WTC11 (cell line): ENCODE data around the gene CREB3. TPM values are rescaled to one million over a fixed set of nuclear protein-coding genes. Genes with fewer than 3 reads are reported as not detected.

Source experiments
- ATAC-seq: fragments of 200-7000 bp; cut with Tn5 transposase; 2 replicates; pipeline ENCODE4 v1.10.0; 2021; ENCODE audit warnings: mild to moderate bottlenecking, moderate library complexity
- Bru-seq: library from RNA; stranded (reverse); fragments of 400-500 nt; gene quantifications from one replicate; lab custom pipeline; 2021; lab: Mats Ljungman, UMichigan
- CTCF ChIA-PET: fragments of 300-600 bp; sonication (Branson Sonifier 250); formaldehyde crosslinking; loops from one replicate; lab custom pipeline; 2021; ENCODE audit warnings: antibody characterized with exemption; lab: Charles Lee
- POLR2A ChIA-PET: fragments of 350-600 bp; sonication (Branson Sonifier 250); formaldehyde crosslinking; loops from one replicate; lab custom pipeline; 2021; ENCODE audit warnings: antibody characterized with exemption; lab: Charles Lee
- DNase-seq: peaks from one replicate; pipeline ENCODE4 v3.0.0; 2021; ENCODE audit warnings: low spot score
- H3K27ac Mint-ChIP-seq: 2 replicates; pipeline ENCODE4 v1.8.0; 2021; ENCODE audit warnings: mixed read lengths
- H3K27me3 Mint-ChIP-seq: 2 replicates; pipeline ENCODE4 v1.8.0; 2021; ENCODE audit warnings: low read depth, mild to moderate bottlenecking, moderate library complexity, mixed read lengths
- H3K36me3 Mint-ChIP-seq: 2 replicates; pipeline ENCODE4 v1.8.0; 2021; ENCODE audit warnings: mixed read lengths
- H3K4me1 Mint-ChIP-seq: 2 replicates; pipeline ENCODE4 v1.8.0; 2022; ENCODE audit warnings: mixed read lengths
- H3K4me3 Mint-ChIP-seq: 2 replicates; pipeline ENCODE4 v1.8.0; 2021; ENCODE audit warnings: mild to moderate bottlenecking, moderate library complexity, mixed read lengths
- H3K9me3 Mint-ChIP-seq: 2 replicates; pipeline ENCODE4 v1.8.0; 2021; ENCODE audit warnings: mixed read lengths
- CREB1 ChIP-seq: sonication (generic); formaldehyde crosslinking; IDR thresholded peaks from 2 replicates; pipeline ENCODE4 v1.8.0; 2023; ENCODE audit warnings: mild to moderate bottlenecking, missing genetic modification reagents
- CREM ChIP-seq: sonication (generic); formaldehyde crosslinking; IDR thresholded peaks from 2 replicates; pipeline ENCODE4 v1.8.1; 2022; ENCODE audit warnings: mild to moderate bottlenecking, missing genetic modification reagents, moderate library complexity
- ELF4 ChIP-seq: sonication (generic); formaldehyde crosslinking; IDR thresholded peaks from 2 replicates; pipeline ENCODE4 v1.8.1; 2022; ENCODE audit warnings: low read depth, mild to moderate bottlenecking, moderate library complexity, missing genetic modification reagents
- ESRRA ChIP-seq: sonication (generic); formaldehyde crosslinking; IDR thresholded peaks from 2 replicates; pipeline ENCODE4 v1.8.1; 2022; ENCODE audit warnings: mild to moderate bottlenecking, missing genetic modification reagents, borderline replicate concordance
- ETV6 ChIP-seq: sonication (generic); formaldehyde crosslinking; IDR thresholded peaks from 2 replicates; pipeline ENCODE4 v1.8.1; 2022; ENCODE audit warnings: mild to moderate bottlenecking, missing genetic modification reagents
- FOXK1 ChIP-seq: sonication (generic); formaldehyde crosslinking; IDR thresholded peaks from 2 replicates; pipeline ENCODE4 v1.8.0; 2022; ENCODE audit warnings: mild to moderate bottlenecking, moderate library complexity, missing genetic modification reagents
- GABPB1 ChIP-seq: sonication (generic); formaldehyde crosslinking; IDR thresholded peaks from 2 replicates; pipeline ENCODE4 v1.8.1; 2023; ENCODE audit warnings: mild to moderate bottlenecking, missing genetic modification reagents
- JUN ChIP-seq: sonication (generic); formaldehyde crosslinking; IDR thresholded peaks from 2 replicates; pipeline ENCODE4 v1.8.0; 2023; ENCODE audit warnings: mild to moderate bottlenecking, missing genetic modification reagents
- SMAD4 ChIP-seq: sonication (generic); formaldehyde crosslinking; IDR thresholded peaks from 2 replicates; pipeline ENCODE4 v1.8.0; 2022; ENCODE audit warnings: mild to moderate bottlenecking, missing genetic modification reagents
- TEAD1 ChIP-seq: sonication (generic); formaldehyde crosslinking; IDR thresholded peaks from 2 replicates; pipeline ENCODE4 v1.8.0; 2022; ENCODE audit warnings: mild to moderate bottlenecking, missing genetic modification reagents
- TP53 ChIP-seq: sonication (generic); formaldehyde crosslinking; IDR thresholded peaks from 2 replicates; pipeline ENCODE4 v1.8.1; 2023; ENCODE audit warnings: mild to moderate bottlenecking, missing genetic modification reagents
- ZBTB21 ChIP-seq: sonication (generic); formaldehyde crosslinking; IDR thresholded peaks from 2 replicates; pipeline ENCODE4 v1.8.1; 2023; ENCODE audit warnings: mild to moderate bottlenecking, missing genetic modification reagents, borderline replicate concordance
- ZNF232 ChIP-seq: sonication (generic); formaldehyde crosslinking; IDR thresholded peaks from 2 replicates; pipeline ENCODE4 v1.8.0; 2022; ENCODE audit warnings: mild to moderate bottlenecking, missing genetic modification reagents
- long read RNA-seq, 3 experiments: library from RNA in 1 of 3; library from capped mRNA in 1 of 3; library from polyadenylated mRNA in 1 of 3; unstranded in 2 of 3; stranded (forward) in 1 of 3; transcript quantifications; one replicate each; pipeline ENCODE4 v2.0.0, GENCODE V29; 2021
- total RNA-seq: library from RNA; stranded (reverse); gene quantifications from 3 replicates; pipeline ENCODE4 v1.2.3, GENCODE V29; 2021
- TF ChIP-seq, protein P1 (sequence below): fragments of 250-450 bp; sonication (Bioruptor Pico); IDR thresholded peaks from 2 replicates; pipeline ENCODE4 v1.8.0; 2021; ENCODE audit warnings: mild to moderate bottlenecking
- TF ChIP-seq, protein P2 (sequence below): sonication (generic); formaldehyde crosslinking; IDR thresholded peaks from 2 replicates; pipeline ENCODE4 v1.8.1; 2023; ENCODE audit warnings: mild to moderate bottlenecking, missing genetic modification reagents, moderate library complexity
- TF ChIP-seq, protein P3 (sequence below): sonication (generic); formaldehyde crosslinking; conservative IDR thresholded peaks from 2 replicates; pipeline ENCODE4 v1.8.1; 2023; ENCODE audit warnings: mild to moderate bottlenecking, low read depth, missing genetic modification reagents, moderate library complexity
- TF ChIP-seq, protein P4 (sequence below): sonication (generic); formaldehyde crosslinking; IDR thresholded peaks from 2 replicates; pipeline ENCODE4 v1.8.0; 2022; ENCODE audit warnings: mild to moderate bottlenecking, missing genetic modification reagents
- TF ChIP-seq, protein P5 (sequence below): sonication (generic); formaldehyde crosslinking; IDR thresholded peaks from 2 replicates; pipeline ENCODE4 v1.8.1; 2023; ENCODE audit warnings: mild to moderate bottlenecking, missing genetic modification reagents, borderline replicate concordance
- TF ChIP-seq, protein P6 (sequence below): fragments of 250-450 bp; sonication (Bioruptor Pico); IDR thresholded peaks from 2 replicates; pipeline ENCODE4 v1.9.0; 2021; ENCODE audit warnings: mild to moderate bottlenecking
- TF ChIP-seq, protein P7 (sequence below): sonication (generic); formaldehyde crosslinking; IDR thresholded peaks from 2 replicates; pipeline ENCODE4 v1.8.1; 2022; ENCODE audit warnings: mild to moderate bottlenecking, moderate library complexity, missing genetic modification reagents

Gene CREB3, protein sequence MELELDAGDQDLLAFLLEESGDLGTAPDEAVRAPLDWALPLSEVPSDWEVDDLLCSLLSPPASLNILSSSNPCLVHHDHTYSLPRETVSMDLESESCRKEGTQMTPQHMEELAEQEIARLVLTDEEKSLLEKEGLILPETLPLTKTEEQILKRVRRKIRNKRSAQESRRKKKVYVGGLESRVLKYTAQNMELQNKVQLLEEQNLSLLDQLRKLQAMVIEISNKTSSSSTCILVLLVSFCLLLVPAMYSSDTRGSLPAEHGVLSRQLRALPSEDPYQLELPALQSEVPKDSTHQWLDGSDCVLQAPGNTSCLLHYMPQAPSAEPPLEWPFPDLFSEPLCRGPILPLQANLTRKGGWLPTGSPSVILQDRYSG
- 21.4 to 24.2 TPM (median 23.1 TPM) in 3 replicates for total RNA-seq
- Bru-seq, nascent RNA, result percentile 75 among the genes with signal in this experiment
- long read RNA-seq, experiment 1, transcript CREB3-201 (9 exons, 1,832 nt), result major isoform, 108 of 118 reads
- long read RNA-seq, experiment 1, partial matches to known transcripts, result 2 of 118 reads
- long read RNA-seq, experiment 1, other reads (novel, unspliced or antisense), result 7 of 118 reads
- long read RNA-seq, experiment 2, transcript CREB3-201 (9 exons, 1,832 nt), result major isoform, 33 of 46 reads
- long read RNA-seq, experiment 2, partial matches to known transcripts, result 10 of 46 reads
- long read RNA-seq, experiment 2, other reads (novel, unspliced or antisense), result 3 of 46 reads
- long read RNA-seq, experiment 3, transcript CREB3-201 (9 exons, 1,832 nt), result major isoform, 143 of 148 reads
- long read RNA-seq, experiment 3, partial matches to known transcripts, result 2 of 148 reads
- long read RNA-seq, experiment 3, other reads (novel, unspliced or antisense), result 3 of 148 reads

DNA sequence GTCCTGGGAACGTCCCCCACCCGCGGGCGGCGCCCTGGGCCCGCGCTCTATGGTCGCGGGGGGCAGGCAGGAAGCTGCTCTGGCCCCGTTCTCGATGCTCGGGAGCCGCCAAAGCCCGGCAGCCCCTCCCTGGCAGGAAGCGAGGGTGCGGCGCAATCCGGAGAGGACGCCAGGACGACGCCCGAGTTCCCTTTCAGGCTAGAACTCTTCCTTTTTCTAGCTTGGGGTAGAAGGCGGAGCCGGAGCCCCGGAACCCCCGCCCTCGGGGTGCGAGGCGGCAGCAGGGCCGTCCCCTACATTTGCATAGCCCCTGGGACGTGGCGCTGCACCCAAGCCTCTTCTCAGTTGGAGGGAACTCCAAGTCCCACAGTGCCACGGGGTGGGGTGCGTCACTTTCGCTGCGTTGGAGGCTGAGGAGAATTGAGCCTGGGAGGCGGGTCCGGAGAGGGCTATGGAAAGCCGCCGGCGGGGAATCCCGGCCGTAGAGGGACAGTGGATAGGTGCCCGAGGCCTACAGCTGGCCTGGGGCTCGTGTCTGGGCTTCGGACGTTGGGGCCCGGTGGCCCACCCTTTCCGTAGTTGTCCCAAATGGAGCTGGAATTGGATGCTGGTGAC is at the start of gene CREB3, which contains the start of gene TLN1:
TSS of gene CREB3 (plus strand) at position 482 of the 615 bp plus-strand sequence. CDS start at position 589, 107 bp downstream.
TSS of gene TLN1 (minus strand) at position 11 of the 615 bp plus-strand sequence. CDS start 6,501 bp downstream, outside the sequence.
- H3K4me1 Mint-ChIP-seq, result peaks cover 14% of the 10 kb centered on the region
- peak within 1 kb of the TSS; percentile 90 for H3K4me3 Mint-ChIP-seq
- no peaks in the 10 kb centered on the region for H3K9me3 Mint-ChIP-seq
- peaks cover 22% of the 10 kb centered on the region for H3K36me3 Mint-ChIP-seq
- POLR2A ChIA-PET, result interaction anchor here (0.6 to 2.6 kb wide), 17 partner anchors 8 to 663 kb away, joined by 3 to 13 read pairs (median 3); partner anchors contain the start of genes ARHGEF39, GBA2, RGP1 and TPM2
- DNase-seq (peak; percentile 95), ATAC-seq (peak; percentile 72)
- CTCF ChIA-PET, result interaction anchor here (0.6 to 8.3 kb wide), 23 partner anchors 17 to 832 kb away, joined by 3 to 103 read pairs (median 5); partner anchors contain the start of genes ARHGEF39, CCDC107, GBA2 and HINT2
- H3K27me3 Mint-ChIP-seq, result no peaks in the 10 kb centered on the region
- peak within 1 kb of the TSS; percentile 95 for H3K27ac Mint-ChIP-seq
- TF ChIP-seq, protein P1, sequence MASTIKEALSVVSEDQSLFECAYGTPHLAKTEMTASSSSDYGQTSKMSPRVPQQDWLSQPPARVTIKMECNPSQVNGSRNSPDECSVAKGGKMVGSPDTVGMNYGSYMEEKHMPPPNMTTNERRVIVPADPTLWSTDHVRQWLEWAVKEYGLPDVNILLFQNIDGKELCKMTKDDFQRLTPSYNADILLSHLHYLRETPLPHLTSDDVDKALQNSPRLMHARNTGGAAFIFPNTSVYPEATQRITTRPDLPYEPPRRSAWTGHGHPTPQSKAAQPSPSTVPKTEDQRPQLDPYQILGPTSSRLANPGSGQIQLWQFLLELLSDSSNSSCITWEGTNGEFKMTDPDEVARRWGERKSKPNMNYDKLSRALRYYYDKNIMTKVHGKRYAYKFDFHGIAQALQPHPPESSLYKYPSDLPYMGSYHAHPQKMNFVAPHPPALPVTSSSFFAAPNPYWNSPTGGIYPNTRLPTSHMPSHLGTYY (CRISPR knock-in tag), result no peak
- 0 out of 2 replicates have a peak, but pooled peaks have one; percentile 37 for TF ChIP-seq CREB1 (CRISPR knock-in tag)
- TF ChIP-seq, protein P2, sequence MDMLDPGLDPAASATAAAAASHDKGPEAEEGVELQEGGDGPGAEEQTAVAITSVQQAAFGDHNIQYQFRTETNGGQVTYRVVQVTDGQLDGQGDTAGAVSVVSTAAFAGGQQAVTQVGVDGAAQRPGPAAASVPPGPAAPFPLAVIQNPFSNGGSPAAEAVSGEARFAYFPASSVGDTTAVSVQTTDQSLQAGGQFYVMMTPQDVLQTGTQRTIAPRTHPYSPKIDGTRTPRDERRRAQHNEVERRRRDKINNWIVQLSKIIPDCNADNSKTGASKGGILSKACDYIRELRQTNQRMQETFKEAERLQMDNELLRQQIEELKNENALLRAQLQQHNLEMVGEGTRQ (CRISPR knock-in tag), result peak; percentile 9; the same call in 1 of the 2 replicates
- TF ChIP-seq, protein P3, sequence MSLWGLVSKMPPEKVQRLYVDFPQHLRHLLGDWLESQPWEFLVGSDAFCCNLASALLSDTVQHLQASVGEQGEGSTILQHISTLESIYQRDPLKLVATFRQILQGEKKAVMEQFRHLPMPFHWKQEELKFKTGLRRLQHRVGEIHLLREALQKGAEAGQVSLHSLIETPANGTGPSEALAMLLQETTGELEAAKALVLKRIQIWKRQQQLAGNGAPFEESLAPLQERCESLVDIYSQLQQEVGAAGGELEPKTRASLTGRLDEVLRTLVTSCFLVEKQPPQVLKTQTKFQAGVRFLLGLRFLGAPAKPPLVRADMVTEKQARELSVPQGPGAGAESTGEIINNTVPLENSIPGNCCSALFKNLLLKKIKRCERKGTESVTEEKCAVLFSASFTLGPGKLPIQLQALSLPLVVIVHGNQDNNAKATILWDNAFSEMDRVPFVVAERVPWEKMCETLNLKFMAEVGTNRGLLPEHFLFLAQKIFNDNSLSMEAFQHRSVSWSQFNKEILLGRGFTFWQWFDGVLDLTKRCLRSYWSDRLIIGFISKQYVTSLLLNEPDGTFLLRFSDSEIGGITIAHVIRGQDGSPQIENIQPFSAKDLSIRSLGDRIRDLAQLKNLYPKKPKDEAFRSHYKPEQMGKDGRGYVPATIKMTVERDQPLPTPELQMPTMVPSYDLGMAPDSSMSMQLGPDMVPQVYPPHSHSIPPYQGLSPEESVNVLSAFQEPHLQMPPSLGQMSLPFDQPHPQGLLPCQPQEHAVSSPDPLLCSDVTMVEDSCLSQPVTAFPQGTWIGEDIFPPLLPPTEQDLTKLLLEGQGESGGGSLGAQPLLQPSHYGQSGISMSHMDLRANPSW (CRISPR knock-in tag), result no peak
- peak; percentile 89 for TF ChIP-seq FOXK1 (CRISPR knock-in tag)
- TF ChIP-seq TEAD1, result peak; percentile 37; the same call in 1 of the 2 replicates
- TF ChIP-seq, protein P4, sequence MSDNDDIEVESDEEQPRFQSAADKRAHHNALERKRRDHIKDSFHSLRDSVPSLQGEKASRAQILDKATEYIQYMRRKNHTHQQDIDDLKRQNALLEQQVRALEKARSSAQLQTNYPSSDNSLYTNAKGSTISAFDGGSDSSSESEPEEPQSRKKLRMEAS, result peak; percentile 58; the same call in 1 of the 2 replicates
- no peak for TF ChIP-seq JUN (CRISPR knock-in tag)
- TF ChIP-seq ELF4 (CRISPR knock-in tag), result no peak
- 0 out of 2 replicates have a peak, but pooled peaks have one; percentile 39 for TF ChIP-seq ZNF232 (CRISPR knock-in tag)
- 0 out of 2 replicates have a peak, but pooled peaks have one; percentile 48 for TF ChIP-seq ETV6 (CRISPR knock-in tag)
- peak; percentile 87 for TF ChIP-seq CREM (CRISPR knock-in tag)
- TF ChIP-seq, protein P5, sequence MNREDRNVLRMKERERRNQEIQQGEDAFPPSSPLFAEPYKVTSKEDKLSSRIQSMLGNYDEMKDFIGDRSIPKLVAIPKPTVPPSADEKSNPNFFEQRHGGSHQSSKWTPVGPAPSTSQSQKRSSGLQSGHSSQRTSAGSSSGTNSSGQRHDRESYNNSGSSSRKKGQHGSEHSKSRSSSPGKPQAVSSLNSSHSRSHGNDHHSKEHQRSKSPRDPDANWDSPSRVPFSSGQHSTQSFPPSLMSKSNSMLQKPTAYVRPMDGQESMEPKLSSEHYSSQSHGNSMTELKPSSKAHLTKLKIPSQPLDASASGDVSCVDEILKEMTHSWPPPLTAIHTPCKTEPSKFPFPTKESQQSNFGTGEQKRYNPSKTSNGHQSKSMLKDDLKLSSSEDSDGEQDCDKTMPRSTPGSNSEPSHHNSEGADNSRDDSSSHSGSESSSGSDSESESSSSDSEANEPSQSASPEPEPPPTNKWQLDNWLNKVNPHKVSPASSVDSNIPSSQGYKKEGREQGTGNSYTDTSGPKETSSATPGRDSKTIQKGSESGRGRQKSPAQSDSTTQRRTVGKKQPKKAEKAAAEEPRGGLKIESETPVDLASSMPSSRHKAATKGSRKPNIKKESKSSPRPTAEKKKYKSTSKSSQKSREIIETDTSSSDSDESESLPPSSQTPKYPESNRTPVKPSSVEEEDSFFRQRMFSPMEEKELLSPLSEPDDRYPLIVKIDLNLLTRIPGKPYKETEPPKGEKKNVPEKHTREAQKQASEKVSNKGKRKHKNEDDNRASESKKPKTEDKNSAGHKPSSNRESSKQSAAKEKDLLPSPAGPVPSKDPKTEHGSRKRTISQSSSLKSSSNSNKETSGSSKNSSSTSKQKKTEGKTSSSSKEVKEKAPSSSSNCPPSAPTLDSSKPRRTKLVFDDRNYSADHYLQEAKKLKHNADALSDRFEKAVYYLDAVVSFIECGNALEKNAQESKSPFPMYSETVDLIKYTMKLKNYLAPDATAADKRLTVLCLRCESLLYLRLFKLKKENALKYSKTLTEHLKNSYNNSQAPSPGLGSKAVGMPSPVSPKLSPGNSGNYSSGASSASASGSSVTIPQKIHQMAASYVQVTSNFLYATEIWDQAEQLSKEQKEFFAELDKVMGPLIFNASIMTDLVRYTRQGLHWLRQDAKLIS (CRISPR knock-in tag), result 0 out of 2 replicates have a peak, but pooled peaks have one; percentile 41
- no peak for TF ChIP-seq ESRRA (CRISPR knock-in tag)
- no peak for TF ChIP-seq TP53
- TF ChIP-seq, protein P6, sequence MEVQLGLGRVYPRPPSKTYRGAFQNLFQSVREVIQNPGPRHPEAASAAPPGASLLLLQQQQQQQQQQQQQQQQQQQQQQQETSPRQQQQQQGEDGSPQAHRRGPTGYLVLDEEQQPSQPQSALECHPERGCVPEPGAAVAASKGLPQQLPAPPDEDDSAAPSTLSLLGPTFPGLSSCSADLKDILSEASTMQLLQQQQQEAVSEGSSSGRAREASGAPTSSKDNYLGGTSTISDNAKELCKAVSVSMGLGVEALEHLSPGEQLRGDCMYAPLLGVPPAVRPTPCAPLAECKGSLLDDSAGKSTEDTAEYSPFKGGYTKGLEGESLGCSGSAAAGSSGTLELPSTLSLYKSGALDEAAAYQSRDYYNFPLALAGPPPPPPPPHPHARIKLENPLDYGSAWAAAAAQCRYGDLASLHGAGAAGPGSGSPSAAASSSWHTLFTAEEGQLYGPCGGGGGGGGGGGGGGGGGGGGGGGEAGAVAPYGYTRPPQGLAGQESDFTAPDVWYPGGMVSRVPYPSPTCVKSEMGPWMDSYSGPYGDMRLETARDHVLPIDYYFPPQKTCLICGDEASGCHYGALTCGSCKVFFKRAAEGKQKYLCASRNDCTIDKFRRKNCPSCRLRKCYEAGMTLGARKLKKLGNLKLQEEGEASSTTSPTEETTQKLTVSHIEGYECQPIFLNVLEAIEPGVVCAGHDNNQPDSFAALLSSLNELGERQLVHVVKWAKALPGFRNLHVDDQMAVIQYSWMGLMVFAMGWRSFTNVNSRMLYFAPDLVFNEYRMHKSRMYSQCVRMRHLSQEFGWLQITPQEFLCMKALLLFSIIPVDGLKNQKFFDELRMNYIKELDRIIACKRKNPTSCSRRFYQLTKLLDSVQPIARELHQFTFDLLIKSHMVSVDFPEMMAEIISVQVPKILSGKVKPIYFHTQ (CRISPR knock-in tag), result no peak
- TF ChIP-seq, protein P7, sequence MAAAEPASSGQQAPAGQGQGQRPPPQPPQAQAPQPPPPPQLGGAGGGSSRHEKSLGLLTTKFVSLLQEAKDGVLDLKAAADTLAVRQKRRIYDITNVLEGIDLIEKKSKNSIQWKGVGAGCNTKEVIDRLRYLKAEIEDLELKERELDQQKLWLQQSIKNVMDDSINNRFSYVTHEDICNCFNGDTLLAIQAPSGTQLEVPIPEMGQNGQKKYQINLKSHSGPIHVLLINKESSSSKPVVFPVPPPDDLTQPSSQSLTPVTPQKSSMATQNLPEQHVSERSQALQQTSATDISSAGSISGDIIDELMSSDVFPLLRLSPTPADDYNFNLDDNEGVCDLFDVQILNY, result peak; percentile 83
- TF ChIP-seq SMAD4 (CRISPR knock-in tag), result no peak
- TF ChIP-seq ZBTB21 (CRISPR knock-in tag), result peak; percentile 57; the same call in 1 of the 2 replicates
- TF ChIP-seq GABPB1, result peak; percentile 89
